OCI-LY1 (cell line): ENCODE data around the gene CEP131.

ENCODE experiments used
- CTCF ChIP-seq: fragments of 200-600 bp; sonication (generic), shearing (Covaris generic); IDR thresholded peaks from 2 replicates; pipeline ENCODE4 v1.5.1; 2017; ENCODE audit warnings: mild to moderate bottlenecking, antibody characterized with exemption, low read length, moderate library complexity, mixed read lengths
- EZH2 ChIP-seq: fragments of 200-600 bp; sonication (generic), shearing (Covaris generic); IDR thresholded peaks from 2 replicates; pipeline ENCODE4 v1.8.0; 2017; ENCODE audit warnings: borderline replicate concordance, mixed run types, mild to moderate bottlenecking, antibody characterized with exemption, low read length, moderate library complexity, mixed read lengths

- TF ChIP-seq CTCF = no peak
- TF ChIP-seq EZH2 = no peak
Measured at GRCh38 chr17:81191116-81191515, 31.6 kb downstream of the CEP131 start.
